WI38 (cell line): ENCODE results near the gene ATP6AP1.
A peak's percentile ranks its signal among the peaks of the same experiment; 100 is the strongest.

Source experiments
- H3K4me3 ChIP-seq: 2 replicates; pipeline ENCODE4 v1.5.1; 2011; ENCODE audit warnings: low read depth, mild to moderate bottlenecking, control low read depth, low read length
- CTCF ChIP-seq: IDR thresholded peaks from 2 replicates; pipeline ENCODE4 v1.5.1; 2012; ENCODE audit warnings: low read depth, mild to moderate bottlenecking, control low read depth, low read length

The ATP6AP1 gene

GRCh38 chrX:154435171-154435733, 6.8 kb downstream of the ATP6AP1 start:
- no peak for TF ChIP-seq CTCF
- no peak overlapping the region for H3K4me3 ChIP-seq

GRCh38 chrX:154436374-154436982, 8.0 kb downstream of the ATP6AP1 start:
- no peak for TF ChIP-seq CTCF
- H3K4me3 ChIP-seq: peak overlapping the region; percentile 72

- H3K4me3 ChIP-seq: peak within 1 kb of the TSS; percentile 72
- TF ChIP-seq CTCF: no peak
These were observed 8.7 kb downstream of the ATP6AP1 start, which contains the start of gene GDI1 for GRCh38 chrX:154436983-154437752. Gene GDI1, plus strand, starts transcription at chrX:154437154. Its CDS starts 101 bp downstream, at chrX:154437255.

- peak overlapping the region; percentile 72 for H3K4me3 ChIP-seq
- TF ChIP-seq CTCF: no peak
These were observed 9.8 kb downstream of the ATP6AP1 start for GRCh38 chrX:154437971-154438893.

- TF ChIP-seq CTCF: no peak
These were observed 11.4 kb downstream of the ATP6AP1 start for GRCh38 chrX:154439841-154440240.

GRCh38 chrX:154440623-154441357, 12.3 kb downstream of the ATP6AP1 start:
- TF ChIP-seq CTCF: no peak
- H3K4me3 ChIP-seq: no peak overlapping the region

More at GRCh38 chrX:154439841-154440240, 11.4 kb downstream of the ATP6AP1 start:
- H3K4me3 ChIP-seq: no peak overlapping the region
